Measurements from ENCODE around the gene ZC3H4.
"Not testable (repeated sequence)": the region's sequence is repeated elsewhere in the genome, so short reads cannot be mapped to it uniquely, and the experiment has no call there.

Gene ZC3H4

DNA sequence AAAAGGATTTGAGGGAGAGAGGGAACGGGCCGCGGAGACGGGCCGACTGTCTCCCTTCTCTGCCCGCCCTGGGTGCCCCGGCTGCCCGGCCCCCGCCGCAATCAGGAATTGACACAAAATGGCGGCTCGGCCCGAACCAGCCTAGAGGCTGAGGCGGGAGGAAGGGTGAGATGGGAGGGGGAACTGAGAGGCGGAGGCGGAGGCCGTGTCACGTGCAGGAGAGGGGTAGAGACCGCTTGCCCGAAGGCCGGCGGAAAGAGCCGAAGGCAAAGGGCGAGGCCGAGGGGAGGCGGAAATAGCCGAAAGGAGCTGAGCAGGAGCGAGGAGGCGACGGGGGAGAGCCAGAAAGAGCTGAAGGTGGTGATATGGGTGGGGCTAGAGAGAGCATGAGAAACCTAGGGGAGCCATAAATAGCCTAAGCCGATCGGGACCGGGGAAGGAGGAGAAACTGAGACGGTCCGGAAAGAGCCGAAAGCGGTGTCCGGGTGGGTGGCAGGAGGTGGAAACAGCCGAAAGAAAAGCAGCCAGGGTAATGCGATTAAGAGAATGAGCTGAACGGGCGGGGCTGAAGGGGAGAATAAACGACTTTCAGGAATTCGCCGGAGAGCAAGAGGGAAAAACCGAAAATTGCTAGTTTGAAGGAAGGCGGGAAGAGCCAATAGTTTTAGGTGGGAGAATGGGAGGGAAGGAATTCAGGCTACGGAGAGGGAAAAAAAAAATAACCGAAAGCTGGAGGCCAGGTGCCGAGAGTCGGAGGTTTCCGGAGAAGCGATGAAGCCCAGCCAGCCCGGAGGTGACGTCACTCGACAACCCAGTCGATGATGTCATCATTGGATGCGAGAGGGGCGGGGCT lies at the start of gene ZC3H4:
Gene ZC3H4, minus strand, starts transcription at position 780 of the 853 bp plus-strand sequence. CDS start 1,192 bp downstream, outside the sequence.
- DNase-seq, result peak; percentile 99

DNA sequence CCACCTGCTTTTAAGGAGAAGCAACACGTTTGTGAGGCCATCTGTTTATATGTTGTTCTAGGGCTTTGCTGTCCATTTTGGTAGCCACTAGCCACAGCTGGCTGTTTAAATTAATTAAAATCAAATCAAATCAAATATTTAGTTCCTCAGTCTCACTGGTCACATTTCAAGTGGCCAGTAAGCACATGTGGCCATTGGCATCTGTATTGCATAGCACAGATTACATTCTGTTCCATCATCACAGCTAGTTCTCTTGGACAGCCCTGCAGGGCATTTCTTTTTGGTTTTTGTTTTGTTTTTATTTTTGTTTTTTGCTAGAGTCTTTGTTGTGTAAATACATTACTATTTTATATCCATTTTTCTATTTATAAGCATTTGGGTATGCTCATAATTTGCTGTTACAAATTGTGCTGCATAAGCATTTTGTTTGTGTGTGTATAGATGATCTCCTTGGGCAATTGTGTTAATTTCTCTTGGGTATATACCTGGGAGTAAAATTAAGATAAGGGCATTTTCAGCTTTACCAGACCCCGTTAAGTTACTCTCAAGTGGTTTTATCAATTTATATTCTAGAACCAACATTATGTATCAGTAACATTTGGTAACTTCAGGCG lies 48.4 kb upstream of the ZC3H4 start:
- no peak for DNase-seq

DNA sequence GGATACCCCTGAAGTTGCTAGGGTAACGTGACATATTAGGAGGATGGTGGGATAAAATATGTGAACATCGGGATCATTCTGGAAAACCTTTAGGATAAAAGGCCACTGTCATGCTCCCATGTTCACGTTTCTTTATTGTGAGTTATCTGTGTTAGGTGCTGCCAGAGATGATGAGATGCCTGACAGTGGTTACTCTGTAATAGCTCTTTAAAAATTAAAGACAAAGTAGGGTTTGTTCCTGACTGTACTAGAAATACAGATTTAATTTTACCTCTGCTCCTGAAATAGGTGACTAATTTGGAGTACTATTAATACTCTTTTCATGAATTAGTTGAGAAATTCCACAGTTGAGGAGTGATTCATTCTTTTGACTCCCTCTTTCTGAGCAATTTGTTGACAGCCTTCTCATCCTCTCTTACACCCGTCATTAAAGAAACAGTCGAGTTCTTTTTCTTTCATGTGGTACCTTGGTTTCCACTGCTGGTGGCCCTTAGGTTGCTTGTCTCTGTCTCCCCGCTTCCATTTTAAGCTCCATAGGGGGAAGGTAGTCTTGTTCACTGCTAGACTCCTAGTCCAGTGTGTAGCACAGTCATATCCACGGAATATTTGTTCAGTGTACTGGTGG lies 45.4 kb upstream of the ZC3H4 start:
- peak; percentile 53 for DNase-seq

DNA sequence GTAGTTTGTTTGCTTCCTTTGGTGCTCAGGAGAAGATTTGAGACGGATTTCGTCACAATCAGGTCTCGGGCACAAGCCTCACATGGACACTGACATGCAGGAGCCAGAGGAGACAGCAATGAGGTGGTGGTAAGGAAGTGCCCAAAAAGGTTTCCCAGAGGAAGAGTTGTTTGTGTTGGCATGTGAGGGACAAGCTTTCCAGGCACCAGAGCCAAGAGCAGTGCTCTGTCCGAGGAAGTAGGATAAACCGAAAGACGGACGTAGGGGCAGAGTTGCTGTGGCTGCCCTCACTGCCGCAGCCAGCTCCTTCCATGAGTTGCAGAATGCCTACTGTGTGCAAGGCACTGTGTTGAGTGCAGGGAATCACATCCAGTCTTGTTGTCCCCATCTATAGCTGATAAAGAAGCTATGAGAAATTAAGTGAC lies 44.8 kb upstream of the ZC3H4 start:
- no peak for DNase-seq

DNA sequence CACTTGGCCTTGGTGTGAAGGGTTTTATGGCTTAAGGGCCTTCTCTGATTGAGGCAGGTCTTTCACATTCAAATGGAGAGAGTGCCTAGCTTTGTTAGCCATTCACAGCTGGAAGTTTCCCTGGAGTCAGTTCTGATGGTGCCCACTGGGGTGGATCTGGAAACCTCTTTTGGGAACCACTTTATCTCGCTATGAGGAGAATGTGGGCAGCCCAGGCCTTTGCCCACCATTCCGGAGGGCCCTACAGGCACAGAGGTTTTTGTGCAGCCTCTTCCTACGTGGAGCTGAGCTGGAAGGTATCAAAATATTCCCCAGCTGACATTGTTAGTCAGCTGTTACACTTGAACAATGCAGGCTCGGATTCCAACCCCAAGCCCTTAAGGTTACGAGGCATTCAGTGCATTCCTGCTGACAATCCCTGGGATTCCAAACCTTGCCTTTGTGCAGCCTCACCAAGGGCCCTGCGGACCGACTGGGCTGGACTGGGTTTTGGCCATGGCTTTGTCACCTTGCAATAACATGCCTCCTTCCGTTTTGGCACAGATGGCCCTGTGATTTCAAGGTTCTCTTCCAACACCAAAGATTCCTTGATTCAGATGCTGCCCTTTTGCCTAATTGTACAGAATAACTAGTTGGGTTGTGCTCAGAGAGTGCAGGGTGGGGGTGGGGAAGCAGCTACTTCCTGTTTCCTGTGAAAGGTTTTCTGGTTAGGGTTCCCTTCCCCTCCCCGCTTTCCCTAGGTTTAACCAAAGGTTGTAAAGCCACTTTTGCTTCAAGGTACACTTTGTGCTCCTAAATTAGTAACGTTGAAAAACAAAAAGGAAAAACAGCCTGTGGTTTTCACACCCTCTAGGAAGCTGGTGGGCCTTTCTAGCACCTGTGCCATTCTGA lies 44.1 kb upstream of the ZC3H4 start:
- peak; percentile 53 for DNase-seq

DNA sequence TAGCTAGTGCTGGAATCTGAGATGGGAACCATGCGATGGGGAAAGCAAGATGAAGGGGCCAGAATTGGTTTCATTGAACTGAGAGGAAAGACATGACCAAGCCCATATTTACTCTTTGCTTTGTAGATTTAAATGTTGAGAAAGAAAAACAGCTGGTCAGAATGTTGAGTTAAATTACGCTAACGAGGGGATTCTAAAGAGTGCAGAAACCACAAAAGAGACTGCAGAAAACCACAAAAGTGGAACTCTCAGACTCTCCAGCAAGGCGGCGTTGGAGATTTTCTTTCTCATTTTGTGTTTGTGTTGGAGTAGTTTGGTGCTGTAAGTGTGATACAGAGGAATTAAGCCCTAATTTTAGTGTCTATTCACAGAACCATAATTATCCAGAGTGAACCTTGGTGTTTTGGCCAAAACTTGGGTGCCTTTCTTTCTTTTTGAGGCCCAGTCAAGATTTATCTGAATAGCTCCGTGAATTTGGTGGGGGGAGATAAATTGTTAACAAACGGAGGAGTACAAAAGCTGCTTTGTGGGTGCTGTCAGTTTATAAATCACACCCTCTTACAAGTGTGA lies 43.4 kb upstream of the ZC3H4 start:
- no peak for DNase-seq

DNA sequence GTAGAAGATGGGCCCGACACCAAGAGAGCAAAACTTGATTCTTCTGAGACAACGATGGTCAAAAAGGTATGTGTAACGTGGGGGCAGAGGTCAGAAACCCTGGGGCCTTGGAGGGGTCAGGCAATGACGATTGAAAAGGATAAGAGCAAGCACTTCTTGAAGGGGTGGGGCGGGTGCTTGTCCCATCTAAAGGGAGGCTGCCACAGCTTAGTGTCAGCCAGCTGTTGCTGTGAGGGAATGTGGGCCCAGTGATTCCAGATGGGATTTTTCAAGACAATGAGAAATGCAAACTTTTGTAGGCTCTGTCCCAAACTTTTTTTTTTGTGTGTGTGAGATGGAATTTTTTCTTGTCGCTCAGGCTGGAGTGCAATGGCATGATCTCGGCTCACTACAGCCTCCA lies 41.6 kb upstream of the ZC3H4 start:
- DNase-seq, result no peak

DNA sequence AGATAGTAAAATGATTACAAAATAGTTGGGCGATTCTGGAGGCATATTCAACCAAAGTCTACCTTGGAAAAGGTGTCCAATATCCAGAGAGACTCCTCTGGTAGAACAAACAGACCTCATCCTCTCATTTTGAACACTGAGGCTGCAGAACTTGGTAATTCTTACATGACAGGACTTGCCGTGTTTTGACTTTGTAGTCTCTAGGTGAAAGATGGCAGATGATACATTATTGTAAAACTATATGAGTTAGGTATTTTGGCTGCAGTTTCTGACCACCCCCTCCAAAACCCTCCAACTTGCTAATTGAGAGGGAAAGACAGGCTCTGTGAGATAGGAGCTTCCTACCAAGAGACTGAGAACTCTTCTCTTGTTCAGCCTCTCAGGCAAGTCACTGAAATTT lies 39.7 kb upstream of the ZC3H4 start:
- no peak for DNase-seq

DNA sequence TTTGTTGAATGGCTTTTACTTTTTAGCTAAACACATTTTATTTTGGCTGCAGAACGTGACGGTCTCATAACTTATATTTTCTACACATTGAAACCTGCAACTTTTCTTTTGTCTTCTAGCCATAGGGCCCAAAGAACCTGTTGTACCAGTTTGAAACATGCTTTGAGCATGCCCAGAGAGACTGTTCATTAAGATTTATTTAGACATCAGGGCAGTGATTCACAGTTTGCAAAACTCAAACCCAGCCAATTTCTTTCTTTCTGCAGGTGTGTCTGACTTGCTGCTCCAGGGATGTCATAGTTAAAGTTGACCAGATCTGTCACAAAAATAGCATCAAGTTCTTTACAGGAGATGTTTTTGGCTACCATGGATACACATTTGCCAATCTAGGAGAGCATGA lies 39.1 kb upstream of the ZC3H4 start:
- no peak for DNase-seq

DNA sequence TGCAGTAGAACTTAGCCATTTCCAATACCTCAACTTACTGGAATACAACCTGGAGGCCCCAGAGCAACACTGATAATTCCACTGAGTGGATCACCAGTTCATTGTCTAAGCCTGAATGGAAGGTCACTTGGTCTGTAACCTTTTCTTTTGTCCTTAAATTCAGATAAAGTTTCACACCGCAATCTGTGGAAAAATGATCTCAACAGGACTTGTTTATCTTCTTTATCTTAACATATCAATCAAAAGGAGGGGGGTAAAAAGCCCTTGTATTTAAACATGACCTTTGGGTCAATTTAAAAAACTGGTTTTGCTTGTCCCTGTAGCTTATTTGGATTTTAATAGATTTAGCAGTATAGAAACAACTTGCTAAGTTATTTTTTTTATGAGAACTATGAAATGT lies 38.6 kb upstream of the ZC3H4 start:
- no peak for DNase-seq

DNA sequence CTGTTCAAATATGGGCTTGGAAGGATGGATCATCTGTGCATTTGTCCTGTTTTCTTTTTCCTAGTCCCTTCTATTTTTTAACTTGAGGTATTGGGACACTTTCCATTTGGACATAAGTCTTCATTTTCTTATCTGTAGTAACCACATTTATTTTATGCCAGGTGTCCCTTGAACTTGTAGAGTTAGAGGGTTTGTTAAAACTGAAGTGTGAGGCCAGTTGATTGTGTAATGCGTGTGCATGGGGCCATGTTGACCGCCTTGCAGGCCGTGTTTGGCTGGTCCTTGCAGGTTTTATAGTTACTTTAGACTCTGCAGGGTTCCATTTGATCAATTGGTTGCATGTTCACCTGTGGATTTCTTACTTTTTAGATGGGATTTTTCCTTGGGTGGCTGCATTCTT lies 38.1 kb upstream of the ZC3H4 start:
- no peak for DNase-seq

DNA sequence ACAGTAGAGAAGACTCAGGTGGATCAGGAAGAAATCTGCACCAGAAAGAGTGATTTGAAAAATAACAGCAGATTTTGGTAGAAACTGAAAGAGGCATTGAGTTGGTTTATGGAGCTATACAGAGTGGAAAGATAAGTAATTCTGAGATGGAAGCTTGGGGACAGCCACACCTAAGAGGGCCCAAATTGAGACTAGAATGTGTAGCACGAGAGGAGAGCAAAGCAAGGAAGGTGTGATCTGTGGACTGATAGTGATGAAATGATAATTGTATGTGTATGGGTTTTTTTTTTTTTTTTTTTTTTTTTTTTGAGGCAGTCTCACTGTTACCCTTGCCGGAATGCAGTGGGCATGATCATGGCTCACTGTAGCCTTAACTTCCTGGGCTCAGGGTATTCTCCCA lies 33.3 kb upstream of the ZC3H4 start:
- no peak for DNase-seq

DNA sequence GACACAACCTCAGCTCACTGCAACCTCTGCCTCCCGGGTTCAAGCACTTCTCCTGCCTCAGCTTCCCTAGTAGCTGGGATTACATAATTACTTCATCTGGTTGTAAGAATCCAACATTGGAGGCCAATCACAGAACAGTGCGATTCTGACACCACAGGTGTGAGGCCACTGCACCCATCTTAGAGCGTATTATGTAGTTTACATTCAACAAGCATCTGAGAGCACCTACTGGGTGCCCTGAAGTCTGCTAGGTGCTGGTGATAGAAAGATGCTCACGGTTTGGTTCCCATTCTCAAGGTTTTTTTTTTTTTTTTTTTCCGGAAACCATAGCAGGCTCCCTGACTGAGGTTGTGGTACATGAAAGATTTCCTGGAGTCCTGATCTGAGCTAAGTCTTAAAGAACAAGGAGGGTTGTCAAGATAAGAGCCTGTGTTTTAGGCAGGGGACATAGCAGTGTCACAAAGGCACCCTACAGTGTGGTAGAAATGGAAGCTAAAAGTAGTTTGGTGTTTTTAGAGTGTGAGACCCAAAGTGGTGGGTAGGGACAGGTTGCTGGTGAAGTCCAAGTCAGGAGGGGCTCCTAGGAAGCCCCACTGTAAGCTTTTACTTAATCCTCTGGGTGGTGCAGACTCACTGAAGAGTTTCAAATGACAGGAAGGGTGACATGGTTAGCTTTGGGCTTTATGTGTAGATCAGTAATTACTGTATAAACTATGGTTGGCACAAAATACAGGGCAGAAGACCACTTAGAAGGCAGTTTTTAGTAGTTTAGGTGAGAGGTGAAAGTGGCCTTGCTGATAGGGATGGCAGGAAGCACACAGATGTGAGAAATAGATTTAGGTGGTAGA lies 32.3 kb upstream of the ZC3H4 start:
- no peak for DNase-seq

DNA sequence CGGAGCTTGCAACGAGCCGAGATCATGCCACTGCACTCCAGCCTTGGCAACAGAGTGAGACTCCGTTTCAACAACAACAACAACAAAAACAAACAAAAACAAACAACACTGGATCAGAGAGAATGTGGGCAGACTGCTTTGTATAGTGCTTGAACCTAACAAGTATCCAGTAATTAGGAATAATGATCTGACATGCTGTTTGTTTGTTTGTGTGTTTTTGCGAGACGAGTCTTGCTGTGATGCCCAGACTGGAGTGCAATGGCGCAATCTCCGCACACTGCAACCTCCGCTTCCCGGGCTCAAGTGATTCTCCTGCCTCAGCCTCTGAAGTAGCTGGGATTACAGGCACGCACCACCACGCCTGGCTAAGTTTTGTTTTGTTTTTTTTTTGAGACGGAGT lies 31.1 kb upstream of the ZC3H4 start:
- DNase-seq, result no peak

DNA sequence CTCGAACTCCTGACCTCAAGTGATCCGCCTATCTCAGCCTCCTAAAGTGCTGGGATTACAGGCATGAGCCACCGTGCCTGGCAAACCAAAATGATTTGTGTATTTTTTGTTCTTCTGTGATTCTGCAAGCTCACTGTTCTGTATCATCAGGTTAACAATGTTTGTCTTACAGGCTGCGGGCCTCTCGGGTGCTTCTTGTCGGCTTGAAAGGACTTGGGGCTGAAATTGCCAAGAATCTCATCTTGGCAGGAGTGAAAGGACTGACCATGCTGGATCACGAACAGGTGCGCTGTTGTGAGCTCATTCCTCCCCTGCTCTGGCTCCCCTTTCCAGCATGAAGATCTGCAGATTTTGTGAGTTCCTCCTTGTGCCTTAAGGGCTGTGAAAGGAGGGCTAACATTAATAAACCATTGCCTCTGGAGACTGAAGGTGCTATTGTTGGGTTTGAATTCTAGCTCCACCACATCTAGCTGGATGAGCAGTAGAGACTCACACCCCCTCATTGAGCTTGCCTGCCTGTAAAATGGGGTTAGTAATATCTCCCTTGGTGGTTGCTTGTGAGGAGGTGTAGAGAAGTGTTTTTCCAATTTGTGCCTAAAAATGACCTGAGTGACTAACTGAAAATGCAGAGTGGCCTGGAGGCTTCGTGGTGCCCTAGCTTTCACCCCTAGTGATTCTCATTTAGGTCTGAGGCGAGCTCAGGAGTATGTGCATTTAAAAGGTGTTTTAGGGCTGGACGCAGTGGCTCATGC lies 29.9 kb upstream of the ZC3H4 start:
- DNase-seq, result no peak

DNA sequence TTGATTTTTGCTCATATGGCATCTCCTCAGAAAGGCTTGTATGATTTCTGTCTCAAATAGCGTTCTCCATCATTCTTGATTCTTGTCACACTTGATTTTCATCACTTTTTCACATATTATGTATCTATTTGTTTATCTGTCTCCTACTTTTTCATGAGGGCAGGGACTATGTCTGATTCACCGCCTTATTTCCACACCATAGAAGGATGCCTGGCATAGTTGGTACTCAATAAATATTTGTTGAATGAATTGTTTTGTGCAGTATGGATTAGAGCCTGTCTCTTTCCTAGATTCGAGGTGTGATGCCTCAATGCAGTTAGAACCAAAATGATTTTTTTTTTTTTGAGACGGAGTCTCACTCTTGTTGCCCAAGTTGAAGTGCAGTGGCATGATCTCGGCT lies 29.2 kb upstream of the ZC3H4 start:
- DNase-seq, result no peak

DNA sequence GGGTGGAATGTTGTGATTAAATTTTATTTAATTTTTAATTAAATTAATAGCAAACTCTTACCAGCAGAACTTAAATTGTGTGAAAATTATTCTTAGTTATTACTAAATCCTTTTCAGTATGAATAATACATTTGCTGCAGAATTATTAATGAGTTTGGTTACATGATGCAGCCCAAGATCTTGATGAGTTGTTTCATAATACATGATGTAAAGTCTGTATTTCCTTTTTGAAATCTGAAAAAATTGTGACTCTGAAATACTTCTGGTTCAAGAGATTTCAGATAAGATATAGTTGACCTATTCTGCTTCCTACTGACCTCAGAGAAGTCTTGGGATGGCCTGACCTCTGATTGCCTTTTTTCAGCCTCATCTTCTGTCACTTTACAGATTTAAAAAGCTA lies 28.1 kb upstream of the ZC3H4 start:
- no peak for DNase-seq

DNA sequence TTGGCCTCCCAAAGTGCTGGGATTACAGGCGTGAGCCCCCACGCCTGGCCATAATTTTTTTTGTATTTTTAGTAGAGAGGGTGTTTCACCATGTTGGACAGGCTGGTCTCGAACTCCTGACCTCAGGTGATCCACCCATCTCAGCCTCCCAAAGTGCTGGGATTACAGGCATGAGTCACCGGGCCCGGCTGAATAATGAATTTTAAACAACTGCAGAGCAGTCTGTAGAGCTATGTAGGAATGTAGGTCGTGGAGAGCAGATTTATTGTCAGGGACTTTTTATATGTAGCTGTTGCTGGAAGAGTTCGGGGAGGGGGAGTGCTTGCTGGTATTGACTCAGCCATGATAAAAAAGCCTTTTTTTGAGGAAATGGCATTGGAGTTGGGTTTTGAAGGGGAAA lies 27.7 kb upstream of the ZC3H4 start:
- not testable (repeated sequence) for DNase-seq

DNA sequence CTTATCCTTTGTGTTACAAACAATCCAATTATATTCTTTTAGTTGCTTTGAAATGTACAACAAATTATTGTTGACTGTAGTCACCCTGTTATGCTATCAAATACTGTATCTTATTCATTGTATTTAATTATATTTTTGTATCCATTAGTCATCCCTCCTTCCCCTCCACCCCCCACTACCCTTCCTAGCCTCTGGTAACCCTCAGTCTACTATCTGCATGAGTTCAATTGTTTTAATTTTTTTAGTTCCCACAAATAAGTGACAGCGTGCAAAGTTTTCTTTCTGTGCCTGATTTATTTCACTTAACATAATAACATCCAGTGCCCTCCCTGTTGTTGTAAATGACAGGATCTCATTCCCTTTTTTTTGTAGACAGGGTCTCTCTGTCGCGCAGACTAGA lies 21.6 kb upstream of the ZC3H4 start:
- DNase-seq, result no peak

DNA sequence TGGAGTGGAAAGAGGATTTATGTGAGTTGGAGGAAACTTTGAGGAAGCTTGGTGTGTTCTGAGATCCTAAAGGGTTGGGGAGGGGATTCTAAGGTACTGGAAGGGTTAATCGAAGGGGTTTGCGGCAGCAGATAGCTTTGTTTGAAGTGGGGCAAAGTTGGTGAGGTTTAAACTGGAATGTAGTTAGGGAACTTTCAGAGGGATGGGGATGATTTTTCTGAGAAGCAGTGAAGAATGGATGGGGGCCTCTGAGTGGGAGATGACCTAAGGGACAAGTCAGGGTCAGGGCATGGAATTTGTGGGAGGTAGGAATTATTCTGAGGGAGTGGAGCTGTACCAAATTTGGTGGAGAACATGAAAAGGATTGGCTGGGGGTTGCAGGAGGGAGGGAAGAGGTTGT lies 21.0 kb upstream of the ZC3H4 start:
- DNase-seq, result no peak

DNA sequence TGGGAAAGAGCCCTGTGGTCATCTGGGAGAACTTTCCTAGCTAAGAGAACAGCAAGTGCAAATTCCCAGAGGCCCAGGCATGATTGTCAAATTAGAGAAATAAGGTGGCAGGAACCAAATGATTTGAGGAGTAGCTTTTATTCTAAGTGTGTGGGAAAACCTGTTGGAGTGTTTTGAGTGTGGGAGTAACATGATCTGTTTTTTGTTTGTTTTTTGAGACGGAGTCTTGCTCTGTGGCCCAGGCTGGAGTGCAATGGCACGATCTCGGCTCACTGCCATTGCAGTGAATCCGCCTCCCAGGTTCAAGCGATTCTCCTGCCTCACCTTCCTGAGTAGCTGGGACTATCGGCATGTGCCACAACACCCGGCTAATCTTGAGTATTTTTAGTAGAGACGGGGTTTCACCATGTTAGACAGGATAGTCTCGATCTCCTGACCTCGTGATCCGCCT lies 19.5 kb upstream of the ZC3H4 start:
- no peak for DNase-seq

Data from stimulated activated CD4-positive, alpha-beta T cell treated with anti-CD3 and anti-CD28 coated beads, Interleukin-15, amount 100 ng/mL, for 24 hours (primary cell).